Thoracic aorta (tissue), 2 donors: ENCODE results near the gene DPYD. TPM values are rescaled to one million over a fixed set of nuclear protein-coding genes. Genes with fewer than 3 reads are reported as not detected.

Experiments used
- ATAC-seq: fragments of 150-250 bp; one replicate; pipeline ENCODE4 v1.8.0; 2017; ENCODE audit warnings: low read depth; ENCODE audit not compliant: insufficient number of reproducible peaks, low FRiP score
- DNase-seq: peaks from one replicate; pipeline ENCODE4 v3.0.0-alpha.2; 2020; ENCODE audit warnings: low spot score
- H3K27ac ChIP-seq, 2 donors: fragments of 200-600 bp; sonication (generic); 1 replicate in 1 of 2; 2 replicates in 1 of 2; pipeline ENCODE4 v1.5.1; 2016; ENCODE audit warnings: mild to moderate bottlenecking in 2 of 2, moderate library complexity in 2 of 2
- H3K27me3 ChIP-seq: fragments of 200-600 bp; sonication (generic); replicated peaks from 2 replicates; pipeline ENCODE4 v1.6.0; 2016; ENCODE audit warnings: mild to moderate bottlenecking; ENCODE audit not compliant: insufficient read depth
- H3K36me3 ChIP-seq: fragments of 200-600 bp; sonication (generic); one replicate; pipeline ENCODE4 v1.5.1; 2016
- H3K4me1 ChIP-seq, 2 donors: fragments of 200-600 bp; sonication (generic); 1 replicate in 1 of 2; 2 replicates in 1 of 2; pipeline versions ENCODE4 v1.5.1 to v1.6.0; 2016; ENCODE audit warnings: low read depth in 2 of 2, mild to moderate bottlenecking in 1 of 2; ENCODE audit not compliant: control insufficient read depth in 1 of 2
- H3K4me3 ChIP-seq: fragments of 200-600 bp; sonication (generic); 2 replicates; pipeline ENCODE4 v1.5.1; 2016; ENCODE audit warnings: mild to moderate bottlenecking
- H3K9me3 ChIP-seq: fragments of 200-600 bp; sonication (generic); 2 replicates; pipeline ENCODE4 v1.5.1; 2016
- total RNA-seq, 2 donors: library from RNA; depleted of rRNA; stranded (reverse); fragments of >200 nt; gene quantifications; one replicate each; pipeline versions ENCODE4 v1.1.0 to v1.2.3, GENCODE V29; 2016
- TF ChIP-seq, protein P1 (sequence below): fragments of 200-600 bp; sonication (generic); IDR thresholded peaks from one replicate; pipeline ENCODE4 v1.5.1; 2019; ENCODE audit warnings: antibody characterized with exemption

DPYD gene
- total RNA-seq, 2 donors from 2014 or later = 29.1 to 44.2 TPM

DNA sequence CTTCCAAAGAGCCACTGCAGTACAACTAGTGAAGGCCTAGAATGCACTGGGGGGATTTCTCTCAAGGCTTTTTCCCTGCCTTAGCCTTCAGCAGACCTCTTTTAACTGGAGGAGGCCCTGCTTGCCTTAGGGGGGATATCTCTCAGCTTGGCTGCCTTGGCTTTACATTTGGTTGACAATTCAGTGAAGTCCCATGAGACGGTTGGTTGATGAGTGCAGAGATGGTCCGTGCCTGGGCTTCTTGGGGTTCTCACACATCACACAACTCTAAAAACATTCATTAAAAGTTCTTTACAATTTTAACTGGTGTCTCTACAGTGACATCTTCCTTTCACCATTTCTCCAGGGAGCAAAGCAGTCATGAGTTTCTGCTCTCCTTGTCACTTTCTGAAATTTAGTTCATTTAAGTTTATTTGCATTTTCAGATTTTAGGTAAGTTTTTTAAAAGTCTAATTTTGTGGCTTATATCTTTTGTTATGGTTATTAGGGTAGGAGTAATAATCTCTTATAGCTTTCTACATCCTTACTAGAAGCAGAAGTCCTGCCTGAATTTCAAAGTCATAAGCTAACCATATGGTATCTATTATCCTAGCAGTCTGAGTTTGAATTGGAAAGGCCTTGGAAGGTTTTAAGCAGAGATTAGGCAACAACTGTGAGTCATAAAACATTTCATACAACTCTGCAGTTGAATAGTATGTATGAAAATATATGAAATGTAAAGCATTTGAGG lies 487.6 kb downstream of the DPYD start:
- no peak overlapping the region for H3K27ac ChIP-seq
- H3K9me3 ChIP-seq = no peaks in the 10 kb centered on the region
- TF ChIP-seq, protein P1, sequence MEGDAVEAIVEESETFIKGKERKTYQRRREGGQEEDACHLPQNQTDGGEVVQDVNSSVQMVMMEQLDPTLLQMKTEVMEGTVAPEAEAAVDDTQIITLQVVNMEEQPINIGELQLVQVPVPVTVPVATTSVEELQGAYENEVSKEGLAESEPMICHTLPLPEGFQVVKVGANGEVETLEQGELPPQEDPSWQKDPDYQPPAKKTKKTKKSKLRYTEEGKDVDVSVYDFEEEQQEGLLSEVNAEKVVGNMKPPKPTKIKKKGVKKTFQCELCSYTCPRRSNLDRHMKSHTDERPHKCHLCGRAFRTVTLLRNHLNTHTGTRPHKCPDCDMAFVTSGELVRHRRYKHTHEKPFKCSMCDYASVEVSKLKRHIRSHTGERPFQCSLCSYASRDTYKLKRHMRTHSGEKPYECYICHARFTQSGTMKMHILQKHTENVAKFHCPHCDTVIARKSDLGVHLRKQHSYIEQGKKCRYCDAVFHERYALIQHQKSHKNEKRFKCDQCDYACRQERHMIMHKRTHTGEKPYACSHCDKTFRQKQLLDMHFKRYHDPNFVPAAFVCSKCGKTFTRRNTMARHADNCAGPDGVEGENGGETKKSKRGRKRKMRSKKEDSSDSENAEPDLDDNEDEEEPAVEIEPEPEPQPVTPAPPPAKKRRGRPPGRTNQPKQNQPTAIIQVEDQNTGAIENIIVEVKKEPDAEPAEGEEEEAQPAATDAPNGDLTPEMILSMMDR = no peak
- no peak overlapping the region for H3K4me3 ChIP-seq
- ATAC-seq (no peak), DNase-seq (no peak)
- H3K4me1 ChIP-seq = peaks cover 0 to 5% of the 10 kb centered on the region in 2 donors
- H3K27me3 ChIP-seq = no peaks in the 10 kb centered on the region
- H3K36me3 ChIP-seq = no peaks in the 10 kb centered on the region

DNA sequence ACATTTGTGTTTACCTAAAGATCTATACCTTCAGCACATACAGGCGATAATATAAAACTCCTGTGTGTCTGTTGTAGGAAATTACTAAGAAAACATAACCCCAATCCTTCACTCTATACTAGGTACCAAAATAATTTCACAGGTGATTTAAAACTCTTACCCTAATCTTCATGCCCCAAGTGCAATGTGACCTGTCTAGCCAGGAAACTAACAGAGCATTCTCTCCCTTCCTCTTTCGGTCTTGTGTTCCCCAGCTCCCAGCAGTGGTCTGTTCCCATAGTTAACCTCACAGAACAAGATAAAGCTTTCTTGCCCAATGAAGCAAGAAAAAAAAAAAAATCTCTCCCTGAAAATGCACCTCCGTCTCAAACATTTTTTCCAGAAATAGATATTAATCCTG lies 493.5 kb downstream of the DPYD start:
- Histone ChIP-seq H3K27ac (no peak overlapping the region), H3K27me3 (no peaks in the 10 kb centered on the region), H3K4me3 (no peak overlapping the region), H3K9me3 (no peaks in the 10 kb centered on the region), H3K4me1 (no peaks in the 10 kb centered on the region), H3K36me3 (no peaks in the 10 kb centered on the region)
- no peak for DNase-seq
- no peak for ATAC-seq
- TF ChIP-seq, protein P1 = no peak

DNA sequence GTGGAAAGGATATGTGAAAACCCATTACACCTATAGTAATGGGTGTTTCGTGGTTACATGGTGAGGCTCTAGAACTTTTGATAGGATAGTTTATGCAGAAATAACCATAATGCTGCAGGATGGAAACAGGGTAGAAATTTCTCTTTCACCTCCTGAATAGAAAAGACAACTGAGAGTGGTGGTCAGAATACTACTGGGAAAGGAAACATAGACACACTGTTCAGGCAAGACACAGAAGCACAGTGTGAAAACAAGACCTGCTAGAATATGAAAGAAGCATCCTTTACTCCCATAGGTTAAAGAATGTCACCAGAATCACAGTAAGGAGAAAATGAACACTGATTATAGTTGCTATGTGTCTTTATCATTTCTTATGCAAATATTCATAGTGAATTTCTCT lies 496.6 kb downstream of the DPYD start:
- Histone ChIP-seq H3K27me3 (no peaks in the 10 kb centered on the region), H3K27ac (no peak overlapping the region), H3K4me3 (no peak overlapping the region), H3K9me3 (no peaks in the 10 kb centered on the region), H3K4me1 (no peaks in the 10 kb centered on the region), H3K36me3 (no peaks in the 10 kb centered on the region)
- TF ChIP-seq, protein P1 = no peak
- no peak for DNase-seq
- no peak for ATAC-seq

DNA sequence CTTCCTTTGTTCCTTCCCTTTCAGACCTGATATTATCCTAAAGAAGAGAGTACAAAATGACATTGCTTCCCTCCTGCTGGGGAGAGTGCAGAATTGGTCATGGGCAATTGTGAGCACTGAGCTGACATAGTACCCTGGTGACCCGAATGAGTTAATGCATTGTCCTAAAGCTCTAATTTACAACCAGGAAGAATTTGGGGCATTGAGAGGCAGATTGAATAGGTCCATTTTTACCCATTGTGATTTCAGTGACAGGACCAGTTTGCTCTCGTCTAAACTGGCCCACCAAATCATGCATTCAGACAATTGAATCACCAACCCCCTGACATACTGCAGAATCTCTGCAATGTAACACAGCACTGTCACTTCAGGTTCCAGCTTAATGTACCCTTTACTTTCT lies 497.4 kb downstream of the DPYD start:
- Histone ChIP-seq H3K4me3 (no peak overlapping the region), H3K27me3 (no peaks in the 10 kb centered on the region), H3K9me3 (no peaks in the 10 kb centered on the region), H3K27ac (no peak overlapping the region), H3K4me1 (no peaks in the 10 kb centered on the region), H3K36me3 (no peaks in the 10 kb centered on the region)
- TF ChIP-seq, protein P1 = no peak
- no peak for DNase-seq
- no peak for ATAC-seq

DNA sequence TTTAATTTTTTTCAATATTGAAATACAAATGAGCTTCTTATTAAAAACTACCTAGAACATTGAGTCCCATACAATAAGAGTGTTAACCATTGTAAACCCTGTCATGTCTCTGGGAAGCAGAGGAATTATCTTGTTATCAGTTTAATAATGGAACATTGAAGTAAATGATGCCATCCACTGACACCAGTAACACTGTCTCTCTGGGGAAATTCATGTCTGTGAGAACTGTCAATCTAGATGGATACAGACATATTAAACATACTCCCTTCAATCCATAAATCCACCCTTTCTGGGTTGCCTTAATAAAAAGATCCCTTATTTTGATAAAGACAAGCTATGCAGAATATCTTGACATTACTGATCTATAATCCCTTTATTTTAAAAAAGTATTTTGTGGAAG lies 503.2 kb downstream of the DPYD start:
- TF ChIP-seq, protein P1 = no peak

More for the DNA sequence above, 503.2 kb downstream of the DPYD start:
- Histone ChIP-seq H3K27me3 (no peaks in the 10 kb centered on the region), H3K4me1 (no peaks in the 10 kb centered on the region), H3K4me3 (no peak overlapping the region), H3K27ac (no peak overlapping the region), H3K9me3 (no peaks in the 10 kb centered on the region), H3K36me3 (no peaks in the 10 kb centered on the region)
- no peak for DNase-seq
- no peak for ATAC-seq
